Measurements from ENCODE around the gene PPP3CB. TPM values are rescaled to one million over a fixed set of nuclear protein-coding genes. Genes with fewer than 3 reads are reported as not detected.

Gene PPP3CB
- total RNA-seq, 6 donors from 2014 or later, result 24.3 to 42.4 (median 32.9) TPM

DNA sequence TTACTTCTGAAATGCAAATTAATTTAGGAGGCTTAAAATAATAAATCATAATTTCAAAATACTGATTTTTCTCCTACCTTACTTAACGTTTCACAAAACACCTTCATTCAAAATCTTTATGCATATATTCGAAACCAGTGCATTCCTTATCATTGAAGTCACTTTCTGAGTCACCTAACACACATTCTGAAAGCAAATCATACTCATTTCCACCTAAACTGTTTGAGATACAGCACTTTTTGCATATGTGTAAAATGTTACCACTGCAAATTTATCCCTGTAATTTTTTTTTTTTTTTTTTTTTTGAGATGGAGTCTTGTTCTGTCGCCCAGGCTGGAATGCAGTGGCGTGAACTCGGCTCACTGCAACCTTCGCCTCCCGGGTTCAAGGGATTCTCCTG lies 15.7 kb downstream of the PPP3CB start:
- DNase-seq (no peak), ATAC-seq (ENCODE audit: low FRiP score in 2 of 2) (no peak)
- no peak overlapping the region for H3K27ac ChIP-seq
- TF ChIP-seq POLR2AphosphoS5 (IDR thresholded peaks at IDR 0.05), result no peak
- no peak for TF ChIP-seq EP300 (IDR thresholded peaks at IDR 0.05)
- no peak for TF ChIP-seq CTCF (IDR thresholded peaks at IDR 0.05)
- TF ChIP-seq POLR2A (IDR thresholded peaks at IDR 0.05), result no peak
- H3K4me3 ChIP-seq, result no peak overlapping the region
- H3K4me1 ChIP-seq, result no peaks in the 10 kb centered on the region
- no peaks in the 10 kb centered on the region for H3K27me3 ChIP-seq
- 78 to 79% methylated on average over 7 of the region's 7 CpGs for WGBS, 2 donors
- H3K9me3 ChIP-seq, result no peaks in the 10 kb centered on the region
- peaks cover 14 to 53% (median 25%) of the 10 kb centered on the region in 4 donors for H3K36me3 ChIP-seq

DNA sequence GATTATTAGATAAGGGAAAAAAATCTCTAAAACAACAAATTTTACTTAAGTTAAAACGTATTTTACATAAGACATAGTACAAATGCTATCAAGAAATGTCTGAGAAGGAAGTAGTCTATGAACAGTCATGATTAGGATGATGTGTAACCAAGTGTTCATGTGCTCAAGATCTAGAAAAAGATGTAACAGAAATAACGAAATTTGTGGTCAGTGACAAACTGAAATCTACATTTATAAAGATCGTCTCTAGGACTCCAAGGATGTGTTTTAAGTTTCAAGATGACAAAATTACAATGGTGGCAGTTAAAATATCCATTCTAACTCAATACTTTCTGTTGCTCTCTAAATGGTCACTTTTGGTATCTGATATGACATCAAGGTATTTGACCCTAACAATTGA lies 17.2 kb downstream of the PPP3CB start:
- DNase-seq (no peak), ATAC-seq (ENCODE audit: low FRiP score in 2 of 2) (no peak)
- H3K27ac ChIP-seq, result no peak overlapping the region
- 65 to 78% methylated on average over 3 of the region's 3 CpGs for WGBS, 2 donors
- no peaks in the 10 kb centered on the region for H3K27me3 ChIP-seq
- no peak overlapping the region for H3K4me3 ChIP-seq
- TF ChIP-seq POLR2A (IDR thresholded peaks at IDR 0.05) (no peak), CTCF (IDR thresholded peaks at IDR 0.05) (no peak), POLR2AphosphoS5 (IDR thresholded peaks at IDR 0.05) (no peak), EP300 (IDR thresholded peaks at IDR 0.05) (no peak)
- peaks cover 14 to 68% (median 30%) of the 10 kb centered on the region in 4 donors for H3K36me3 ChIP-seq
- H3K9me3 ChIP-seq, result no peaks in the 10 kb centered on the region
- no peaks in the 10 kb centered on the region for H3K4me1 ChIP-seq

GRCh38 chr10:73471226-73471625 lies 24.6 kb downstream of the PPP3CB start:
- DNase-seq (no peak), ATAC-seq (ENCODE audit: low FRiP score in 2 of 2) (no peak)

GRCh38 chr10:73469579-73469978 lies 26.2 kb downstream of the PPP3CB start:
- H3K4me3 ChIP-seq, result no peak overlapping the region
- no peaks in the 10 kb centered on the region for H3K27me3 ChIP-seq
- H3K27ac ChIP-seq, result no peak overlapping the region
- peaks cover 0 to 98% (median 38%) of the 10 kb centered on the region in 4 donors for H3K36me3 ChIP-seq
- TF ChIP-seq EP300 (IDR thresholded peaks at IDR 0.05), result no peak
- no peak for TF ChIP-seq POLR2A (IDR thresholded peaks at IDR 0.05)
- no peak for TF ChIP-seq POLR2AphosphoS5 (IDR thresholded peaks at IDR 0.05)
- no peak for TF ChIP-seq CTCF (IDR thresholded peaks at IDR 0.05)
- DNase-seq, result no peak
- ATAC-seq (ENCODE audit: low FRiP score in 2 of 2), result no peak
- H3K9me3 ChIP-seq, result no peaks in the 10 kb centered on the region
- H3K4me1 ChIP-seq, result peaks cover 0 to 9% (median 0%) of the 10 kb centered on the region in 4 donors

More at GRCh38 chr10:73471226-73471625, 24.6 kb downstream of the PPP3CB start:
- peaks cover 0 to 98% (median 42%) of the 10 kb centered on the region in 4 donors for H3K36me3 ChIP-seq
- WGBS, 2 donors, result 60 to 61% methylated on average over 3 of the region's 3 CpGs
- no peaks in the 10 kb centered on the region for H3K9me3 ChIP-seq
- H3K27me3 ChIP-seq, result no peaks in the 10 kb centered on the region
- no peak for TF ChIP-seq POLR2A (IDR thresholded peaks at IDR 0.05)
- no peak for TF ChIP-seq POLR2AphosphoS5 (IDR thresholded peaks at IDR 0.05)
- no peak for TF ChIP-seq CTCF (IDR thresholded peaks at IDR 0.05)
- no peak for TF ChIP-seq EP300 (IDR thresholded peaks at IDR 0.05)
- H3K27ac ChIP-seq, result no peak overlapping the region
- H3K4me1 ChIP-seq, result peaks cover 0 to 9% (median 0%) of the 10 kb centered on the region in 4 donors
- no peak overlapping the region for H3K4me3 ChIP-seq

DNA sequence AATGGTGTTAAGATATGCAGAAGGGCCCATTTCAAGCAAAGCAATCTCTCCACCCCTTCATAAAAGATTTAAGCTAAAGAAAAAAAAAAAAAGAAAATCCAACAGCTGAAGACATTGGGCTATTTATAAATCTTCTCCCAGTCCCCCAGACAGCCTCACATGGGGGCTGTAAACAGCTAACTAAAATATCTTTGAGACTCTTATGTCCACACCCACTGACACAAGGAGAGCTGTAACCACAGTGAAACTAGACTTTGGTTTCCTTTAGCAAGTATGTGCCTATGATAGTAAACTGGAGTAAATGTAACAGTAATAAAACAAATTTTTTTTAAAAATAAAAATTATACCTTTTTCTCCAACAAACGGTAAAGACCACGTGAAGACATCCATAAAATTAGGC lies 28.6 kb downstream of the PPP3CB start:
- no peak for ATAC-seq (ENCODE audit: low FRiP score in 2 of 2)
- no peak overlapping the region for H3K27ac ChIP-seq
- 84 to 89% methylated on average over 2 of the region's 2 CpGs for WGBS, 2 donors
- H3K9me3 ChIP-seq, result no peaks in the 10 kb centered on the region
- DNase-seq, result no peak
- H3K4me1 ChIP-seq, result peaks cover 0 to 9% (median 0%) of the 10 kb centered on the region in 4 donors
- H3K4me3 ChIP-seq, result no peak overlapping the region
- TF ChIP-seq POLR2AphosphoS5 (IDR thresholded peaks at IDR 0.05), result no peak
- no peak for TF ChIP-seq POLR2A (IDR thresholded peaks at IDR 0.05)
- TF ChIP-seq EP300 (IDR thresholded peaks at IDR 0.05), result no peak
- no peak for TF ChIP-seq CTCF (IDR thresholded peaks at IDR 0.05)
- H3K36me3 ChIP-seq, result peaks cover 0 to 87% (median 34%) of the 10 kb centered on the region in 4 donors
- H3K27me3 ChIP-seq, result no peaks in the 10 kb centered on the region

Measured in upper lobe of left lung (tissue), 6 donors.